Left renal cortex interstitium (tissue), 4 donors: ENCODE results near the gene ARMH1. TPM values are rescaled to one million over a fixed set of nuclear protein-coding genes. Genes with fewer than 3 reads are reported as not detected.
"Not testable (repeated sequence)": the region's sequence is repeated elsewhere in the genome, so short reads cannot be mapped to it uniquely, and the experiment has no call there.

Source experiments
- DNase-seq, 4 donors: peaks; one replicate each; pipeline ENCODE4 v3.0.0-alpha.2; 2013; ENCODE audit warnings: low read depth in 4 of 4, low spot score in 2 of 4, missing footprints in 1 of 4
- polyA plus RNA-seq, 4 donors: library from polyadenylated mRNA; unstranded; fragments of 120-200 nt; gene quantifications; one replicate each; pipeline ENCODE4 v1.2.1, GENCODE V29; 2013; ENCODE audit not compliant: insufficient read length in 4 of 4

ARMH1 gene
- polyA plus RNA-seq, 4 donors: 4.9 to 9.3 (median 7.3) TPM

GRCh38 chr1:44719318-44719717 is 44.8 kb downstream of the ARMH1 start:
- no peak for DNase-seq

DNA sequence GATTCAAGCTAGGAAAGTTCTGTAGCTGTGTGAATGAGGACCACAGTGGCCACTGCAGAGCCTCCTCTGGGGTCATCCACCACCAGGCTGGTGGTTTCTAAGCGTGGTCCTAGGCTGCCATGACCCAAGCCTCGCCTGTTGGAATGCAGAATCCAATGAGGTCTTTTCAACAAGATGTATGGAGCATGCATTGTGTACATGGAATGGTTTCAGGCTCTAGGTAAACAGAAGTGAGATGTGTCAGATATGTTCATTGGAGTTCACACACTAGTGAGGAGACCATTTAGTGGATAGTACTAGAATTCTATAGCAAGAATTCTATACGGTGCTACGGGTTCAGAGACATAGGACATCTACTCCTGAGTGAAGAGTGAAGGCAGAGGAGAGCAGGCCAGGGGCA is 45.8 kb downstream of the ARMH1 start:
- no peak for DNase-seq

DNA sequence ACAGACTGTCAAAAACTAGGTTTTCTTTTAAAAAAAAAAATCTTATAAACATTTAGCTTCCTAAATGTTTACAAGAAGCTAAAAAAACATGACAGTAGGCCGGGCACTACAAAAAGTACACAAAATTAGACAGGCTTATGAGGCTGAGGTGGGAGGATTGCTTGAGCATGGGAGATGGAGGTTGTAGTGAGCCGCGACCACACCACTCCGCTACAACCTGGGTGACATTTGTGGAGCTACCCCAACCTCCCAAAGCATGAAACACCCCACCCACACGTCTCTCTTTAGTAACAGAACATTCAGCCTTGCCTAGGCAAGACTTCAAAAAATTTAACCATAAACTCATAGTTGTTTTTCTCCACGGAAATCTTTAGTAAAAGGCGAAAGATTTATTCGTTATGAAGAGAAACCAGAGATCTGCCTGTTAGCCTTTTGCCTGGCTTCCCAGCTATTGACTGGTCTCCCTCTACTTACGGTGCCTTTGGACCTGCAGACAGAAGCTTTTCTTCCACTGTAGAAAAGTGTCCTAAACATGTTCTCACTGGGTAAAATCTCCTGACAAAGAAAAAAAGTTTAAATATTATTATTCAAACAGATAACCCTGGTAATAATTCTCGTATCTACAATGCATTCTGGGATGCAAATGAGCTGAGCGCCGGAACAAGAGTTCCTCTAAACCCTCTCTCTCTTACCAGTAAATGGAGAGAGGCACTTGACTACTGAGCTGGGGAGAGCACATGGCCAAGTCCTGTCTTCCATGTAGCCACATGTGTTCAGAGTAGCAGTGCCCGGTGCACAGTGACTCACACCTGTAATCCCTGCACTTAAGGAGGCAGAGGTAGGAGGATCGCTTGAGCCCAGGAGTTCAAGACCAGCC is 47.2 kb downstream of the ARMH1 start:
- no peak for DNase-seq

- DNase-seq: no peak
Measured at GRCh38 chr1:44723064-44723463, 48.5 kb downstream of the ARMH1 start.

GRCh38 chr1:44723496-44724295 is 49.2 kb downstream of the ARMH1 start:
- no peak for DNase-seq

- DNase-seq: no peak
Measured at GRCh38 chr1:44724296-44724954, 49.9 kb downstream of the ARMH1 start.

GRCh38 chr1:44724955-44725698 is 50.6 kb downstream of the ARMH1 start:
- no peak for DNase-seq

DNA sequence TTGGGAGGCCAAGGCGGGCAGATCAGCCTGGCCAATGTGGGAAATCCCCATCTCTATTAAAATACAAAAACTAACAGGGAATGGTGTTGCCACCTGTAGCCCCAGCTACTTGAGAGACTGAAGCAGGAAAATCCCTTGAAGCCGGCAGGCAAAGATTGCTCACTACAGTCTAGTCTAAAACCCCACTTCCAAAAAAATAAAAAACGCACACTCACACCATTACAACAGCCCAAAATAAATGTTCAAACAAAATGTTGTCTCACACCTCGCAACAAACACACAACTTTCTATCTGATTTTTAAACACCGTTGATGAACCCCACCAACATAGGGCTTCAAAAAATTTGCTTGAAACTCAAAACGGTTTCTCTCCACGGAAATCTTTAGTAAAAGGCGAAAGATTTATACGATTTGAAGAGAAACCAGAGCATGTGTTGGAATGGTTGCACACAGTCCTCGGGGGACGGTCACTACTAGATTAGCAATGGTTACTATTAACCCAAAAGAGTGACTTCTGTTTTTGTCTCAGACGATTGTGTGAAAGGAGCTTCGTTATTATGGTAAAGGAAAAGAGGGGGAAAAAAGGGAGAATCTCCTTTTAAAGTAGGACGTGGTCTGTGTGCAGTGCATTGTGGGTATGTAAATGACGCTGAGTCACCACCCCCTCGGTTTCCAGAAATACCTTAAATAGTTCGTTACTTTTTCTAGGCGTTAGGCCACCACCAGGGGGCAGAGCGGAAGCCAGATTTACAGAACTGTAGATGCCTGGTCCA is 56.4 kb downstream of the ARMH1 start, which contains the start of gene RNU5D-1:
RNU5D-1 (minus strand) TSS at position 430 of the 772 bp plus-strand sequence.
- DNase-seq: peak; percentile 92 to 99 (median 95)

GRCh38 chr1:44733365-44733764 is 58.9 kb downstream of the ARMH1 start:
- DNase-seq: no peak

DNA sequence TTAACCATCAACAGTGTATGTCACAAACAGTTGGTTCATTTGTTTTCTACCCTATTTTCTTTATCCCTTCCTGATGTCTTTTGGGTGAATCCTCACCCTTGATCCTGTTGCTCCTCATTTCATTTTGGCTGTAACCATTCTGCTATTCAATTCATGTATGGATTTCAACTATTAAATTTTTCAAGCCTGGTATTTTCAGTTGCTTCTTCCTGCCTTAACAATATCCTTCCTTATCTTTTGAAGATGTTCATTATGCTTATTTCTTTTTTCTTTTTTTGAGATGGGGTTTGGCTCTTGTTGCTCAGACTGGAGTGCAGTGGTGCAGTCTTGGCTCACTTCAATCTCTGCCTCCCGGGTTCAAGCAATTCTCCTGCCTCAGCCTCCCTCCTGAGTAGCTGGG is 59.3 kb downstream of the ARMH1 start:
- no peak for DNase-seq

GRCh38 chr1:44735992-44736391 is 61.5 kb downstream of the ARMH1 start:
- DNase-seq: no peak

- not testable (repeated sequence) for DNase-seq
Measured at GRCh38 chr1:44738953-44739306, 64.4 kb downstream of the ARMH1 start.

GRCh38 chr1:44739307-44740178 is 65.0 kb downstream of the ARMH1 start, which contains the start of gene KIF2C:
TSS of gene KIF2C (plus strand) at chr1:44739837. CDS start at chr1:44739933, 96 bp downstream.
- DNase-seq: peak; percentile 85 to 96 (median 92)

DNA sequence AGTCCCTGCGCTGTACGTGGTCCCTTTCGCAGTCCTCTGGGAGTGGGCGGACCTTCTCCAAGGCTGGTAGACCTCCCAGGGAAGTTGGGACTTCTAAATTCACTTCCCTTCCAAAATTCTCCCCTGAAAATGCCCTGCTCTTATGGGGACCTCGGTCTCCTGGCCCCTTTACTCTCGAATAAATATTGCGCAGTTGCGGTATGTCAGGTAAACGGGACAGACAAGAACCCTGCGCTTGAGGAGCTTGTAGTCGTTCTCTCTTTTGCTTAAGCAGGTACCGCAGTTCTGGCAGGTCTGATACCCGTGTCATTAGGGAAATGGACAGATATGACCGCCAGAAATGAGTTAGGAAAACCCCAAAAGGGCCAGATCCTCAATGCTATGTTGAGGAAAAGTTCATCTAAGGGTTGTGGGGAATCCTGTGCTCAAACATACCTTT is 65.7 kb downstream of the ARMH1 start:
- DNase-seq: no peak

GRCh38 chr1:44743211-44743610 is 68.7 kb downstream of the ARMH1 start:
- DNase-seq: no peak

DNA sequence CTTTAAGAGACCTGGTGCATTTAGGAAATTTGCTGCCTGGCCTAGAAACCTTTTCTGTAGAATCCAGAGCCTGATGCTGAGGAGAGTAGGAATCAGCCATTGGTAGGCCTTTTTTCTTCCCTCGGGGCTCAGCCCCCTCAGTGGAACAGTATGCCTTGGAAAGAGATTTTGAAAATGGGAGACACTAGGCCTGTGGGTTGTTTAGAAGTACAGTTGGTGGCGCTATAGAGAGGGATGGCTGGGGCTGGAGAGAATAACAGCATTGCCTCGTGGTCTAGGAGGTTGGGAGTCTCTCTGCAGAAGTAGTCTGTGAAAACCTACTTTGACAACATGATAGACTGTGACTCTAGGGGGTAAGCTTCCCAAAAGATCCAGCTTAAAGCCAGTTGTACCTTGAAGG is 73.4 kb downstream of the ARMH1 start:
- DNase-seq: no peak

GRCh38 chr1:44757420-44757819 is 82.9 kb downstream of the ARMH1 start:
- no peak for DNase-seq

DNA sequence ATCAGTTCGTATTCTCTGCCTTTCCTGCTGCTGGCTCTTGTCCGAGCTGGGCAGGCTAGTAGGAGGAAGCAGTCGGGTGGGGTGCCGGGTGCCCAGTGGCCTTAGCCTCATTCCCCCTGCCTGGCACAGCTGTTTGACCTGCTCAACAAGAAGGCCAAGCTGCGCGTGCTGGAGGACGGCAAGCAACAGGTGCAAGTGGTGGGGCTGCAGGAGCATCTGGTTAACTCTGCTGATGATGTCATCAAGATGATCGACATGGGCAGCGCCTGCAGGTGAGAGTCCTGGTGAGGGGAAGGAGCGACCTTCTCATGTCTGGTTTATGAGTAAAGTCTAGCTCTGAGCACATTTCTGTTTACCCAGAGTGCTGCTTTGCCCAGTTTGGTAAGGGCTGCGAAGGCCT is 84.6 kb downstream of the ARMH1 start:
- no peak for DNase-seq

- no peak for DNase-seq
Measured at GRCh38 chr1:44760876-44761275, 86.4 kb downstream of the ARMH1 start.
